ENCODE data around the gene PRPF8. TPM values are rescaled to one million over a fixed set of nuclear protein-coding genes. Genes with fewer than 3 reads are reported as not detected.

The PRPF8 gene
- total and polyA plus RNA-seq, 2 of the 13 experiments (the other 11 are each of a cell fraction or from before 2014, with no cell fraction given), result 112 to 179 TPM

DNA sequence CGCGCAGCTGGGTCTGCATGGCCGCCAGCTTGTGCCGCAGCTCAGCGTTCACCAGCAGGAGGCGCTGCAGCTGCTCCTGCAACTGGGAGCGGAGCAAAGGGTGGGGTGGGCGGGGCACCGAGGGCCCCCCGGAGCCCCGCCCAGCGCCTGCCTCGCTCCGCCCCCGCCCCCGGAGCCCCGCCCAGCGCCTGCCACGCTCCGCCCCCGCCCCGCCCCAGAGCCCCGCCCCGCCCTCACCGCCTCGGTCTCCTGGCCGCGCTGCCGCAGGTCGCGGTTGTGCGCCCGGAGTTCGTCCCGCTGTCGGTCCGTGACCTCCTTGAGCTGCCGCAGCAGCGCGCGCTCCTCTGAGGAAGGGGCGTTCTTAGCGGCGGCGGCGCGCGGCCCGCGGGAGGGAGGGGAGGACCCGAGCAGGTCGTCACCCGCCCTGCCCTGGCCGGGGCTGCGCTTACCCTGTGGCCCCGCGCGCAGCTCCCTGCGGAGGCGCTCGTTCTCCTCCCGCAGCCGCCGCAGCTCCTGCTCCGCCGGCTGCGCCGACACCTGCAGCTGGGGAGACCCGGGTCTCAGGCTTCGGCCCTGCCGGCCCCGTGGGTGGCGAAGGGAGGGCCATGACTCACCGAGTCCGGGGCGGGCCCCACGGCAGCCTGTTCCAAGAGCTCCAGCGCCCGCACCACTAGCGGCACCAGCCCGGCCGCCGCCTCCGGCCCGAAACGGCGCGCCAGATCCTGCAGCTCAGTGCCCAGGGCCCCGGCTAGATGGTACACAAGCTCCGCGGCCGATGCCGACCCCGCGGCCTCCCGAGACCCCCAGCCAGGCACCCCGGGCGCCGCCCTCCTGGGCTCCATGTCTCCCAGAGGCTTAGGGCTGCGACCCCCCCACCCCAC, 35.5 kb downstream of the PRPF8 start (continued):
- TF ChIP-seq ZBTB14 (CRISPR knock-in tag; IDR thresholded peaks at IDR 0.05) (peak; percentile 82), ZNF563 (CRISPR knock-in tag; IDR thresholded peaks at IDR 0.05) (peak; percentile 73), ZBTB3 (CRISPR knock-in tag; IDR thresholded peaks at IDR 0.05; ENCODE audit: borderline replicate concordance, low read depth) (no peak), BCL6 (CRISPR knock-in tag; IDR thresholded peaks at IDR 0.05) (peak; percentile 41; the same call in 1 of the 2 replicates), SP5 (CRISPR knock-in tag; IDR thresholded peaks at IDR 0.05; ENCODE audit: borderline replicate concordance, low read depth) (peak; percentile 61), SIN3A (IDR thresholded peaks at IDR 0.05; ENCODE audit: borderline replicate concordance, low read depth, low read length) (peak; percentile 80; the same call in 1 of the 2 replicates), ELF3 (CRISPR knock-in tag; IDR thresholded peaks at IDR 0.05) (peak; percentile 18; the same call in 1 of the 2 replicates), BRCA1 (CRISPR knock-in tag; IDR thresholded peaks at IDR 0.05) (peak; percentile 30; the same call in 1 of the 2 replicates), ZNF367 (CRISPR knock-in tag; IDR thresholded peaks at IDR 0.05; ENCODE audit: borderline replicate concordance) (peak; percentile 64; the same call in 1 of the 2 replicates), ZSCAN22 (CRISPR knock-in tag; IDR thresholded peaks at IDR 0.05) (0 out of 2 replicates have a peak, but pooled peaks have one; percentile 30), POLR2AphosphoS5 (IDR thresholded peaks at IDR 0.05; ENCODE audit: low read depth, low read length) (peak; percentile 85), FOXA3 (CRISPR knock-in tag; IDR thresholded peaks at IDR 0.05) (peak; percentile 32; the same call in 1 of the 2 replicates), SAP130 (CRISPR knock-in tag; IDR thresholded peaks at IDR 0.05; ENCODE audit: low read depth) (peak; percentile 80), HMG20B (CRISPR knock-in tag; conservative IDR thresholded peaks at IDR 0.05) (no peak), ZNF576 (CRISPR knock-in tag; IDR thresholded peaks at IDR 0.05) (no peak), JUND (CRISPR knock-in tag; IDR thresholded peaks at IDR 0.05) (peak; percentile 34; the same call in 1 of the 2 replicates), ZNF34 (CRISPR knock-in tag; IDR thresholded peaks at IDR 0.05; ENCODE audit: borderline replicate concordance) (0 out of 2 replicates have a peak, but pooled peaks have one; percentile 74), AGO1 (IDR thresholded peaks at IDR 0.05; ENCODE audit: low read depth, low read length, poor library complexity, severe bottlenecking) (peak; percentile 76)
- TF ChIP-seq, protein P1, sequence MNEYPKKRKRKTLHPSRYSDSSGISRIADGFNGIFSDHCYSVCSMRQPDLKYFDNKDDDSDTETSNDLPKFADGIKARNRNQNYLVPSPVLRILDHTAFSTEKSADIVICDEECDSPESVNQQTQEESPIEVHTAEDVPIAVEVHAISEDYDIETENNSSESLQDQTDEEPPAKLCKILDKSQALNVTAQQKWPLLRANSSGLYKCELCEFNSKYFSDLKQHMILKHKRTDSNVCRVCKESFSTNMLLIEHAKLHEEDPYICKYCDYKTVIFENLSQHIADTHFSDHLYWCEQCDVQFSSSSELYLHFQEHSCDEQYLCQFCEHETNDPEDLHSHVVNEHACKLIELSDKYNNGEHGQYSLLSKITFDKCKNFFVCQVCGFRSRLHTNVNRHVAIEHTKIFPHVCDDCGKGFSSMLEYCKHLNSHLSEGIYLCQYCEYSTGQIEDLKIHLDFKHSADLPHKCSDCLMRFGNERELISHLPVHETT (CRISPR knock-in tag; conservative IDR thresholded peaks at IDR 0.05), result 0 out of 2 replicates have a peak, but pooled peaks have one; percentile 38
- TF ChIP-seq, protein P2, sequence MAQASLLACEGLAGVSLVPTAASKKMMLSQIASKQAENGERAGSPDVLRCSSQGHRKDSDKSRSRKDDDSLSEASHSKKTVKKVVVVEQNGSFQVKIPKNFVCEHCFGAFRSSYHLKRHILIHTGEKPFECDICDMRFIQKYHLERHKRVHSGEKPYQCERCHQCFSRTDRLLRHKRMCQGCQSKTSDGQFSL (CRISPR knock-in tag; IDR thresholded peaks at IDR 0.05), result peak; percentile 1; the same call in 1 of the 2 replicates
- TF ChIP-seq, protein P3, sequence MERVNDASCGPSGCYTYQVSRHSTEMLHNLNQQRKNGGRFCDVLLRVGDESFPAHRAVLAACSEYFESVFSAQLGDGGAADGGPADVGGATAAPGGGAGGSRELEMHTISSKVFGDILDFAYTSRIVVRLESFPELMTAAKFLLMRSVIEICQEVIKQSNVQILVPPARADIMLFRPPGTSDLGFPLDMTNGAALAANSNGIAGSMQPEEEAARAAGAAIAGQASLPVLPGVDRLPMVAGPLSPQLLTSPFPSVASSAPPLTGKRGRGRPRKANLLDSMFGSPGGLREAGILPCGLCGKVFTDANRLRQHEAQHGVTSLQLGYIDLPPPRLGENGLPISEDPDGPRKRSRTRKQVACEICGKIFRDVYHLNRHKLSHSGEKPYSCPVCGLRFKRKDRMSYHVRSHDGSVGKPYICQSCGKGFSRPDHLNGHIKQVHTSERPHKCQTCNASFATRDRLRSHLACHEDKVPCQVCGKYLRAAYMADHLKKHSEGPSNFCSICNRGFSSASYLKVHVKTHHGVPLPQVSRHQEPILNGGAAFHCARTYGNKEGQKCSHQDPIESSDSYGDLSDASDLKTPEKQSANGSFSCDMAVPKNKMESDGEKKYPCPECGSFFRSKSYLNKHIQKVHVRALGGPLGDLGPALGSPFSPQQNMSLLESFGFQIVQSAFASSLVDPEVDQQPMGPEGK (CRISPR knock-in tag; IDR thresholded peaks at IDR 0.05), result peak; percentile 48; the same call in 1 of the 2 replicates
- TF ChIP-seq, protein P4, sequence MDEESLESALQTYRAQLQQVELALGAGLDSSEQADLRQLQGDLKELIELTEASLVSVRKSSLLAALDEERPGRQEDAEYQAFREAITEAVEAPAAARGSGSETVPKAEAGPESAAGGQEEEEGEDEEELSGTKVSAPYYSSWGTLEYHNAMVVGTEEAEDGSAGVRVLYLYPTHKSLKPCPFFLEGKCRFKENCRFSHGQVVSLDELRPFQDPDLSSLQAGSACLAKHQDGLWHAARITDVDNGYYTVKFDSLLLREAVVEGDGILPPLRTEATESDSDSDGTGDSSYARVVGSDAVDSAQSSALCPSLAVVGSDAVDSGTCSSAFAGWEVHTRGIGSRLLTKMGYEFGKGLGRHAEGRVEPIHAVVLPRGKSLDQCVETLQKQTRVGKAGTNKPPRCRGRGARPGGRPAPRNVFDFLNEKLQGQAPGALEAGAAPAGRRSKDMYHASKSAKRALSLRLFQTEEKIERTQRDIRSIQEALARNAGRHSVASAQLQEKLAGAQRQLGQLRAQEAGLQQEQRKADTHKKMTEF (CRISPR knock-in tag; IDR thresholded peaks at IDR 0.05), result peak; percentile 24; the same call in 1 of the 2 replicates
